Heart left ventricle (tissue), 13 donors: ENCODE results near the gene C19orf38.

Experiments used
- CTCF ChIP-seq, 12 donors: fragments of 200-600 bp; sonication (generic) in 4 of 12; IDR thresholded peaks; one replicate each; pipeline versions ENCODE4 v1.5.0 to v1.8.0; 2018 to 2022; ENCODE audit warnings: antibody characterized with exemption in 12 of 12, mild to moderate bottlenecking in 5 of 12
- POLR2A ChIP-seq, 2 donors: fragments of 450-650 bp; IDR thresholded peaks; one replicate each; pipeline ENCODE4 v1.6.1; 2017; ENCODE audit warnings: antibody characterized with exemption in 2 of 2, mild to moderate bottlenecking in 2 of 2, moderate library complexity in 2 of 2
- donor health status: ischemic (EF 13 %, LVEDD 7.1; RV severe dilation, severe dysfunction).
- donor health status: DM: no; HTN: yes; CAD: no.
- donor health status: DM: no; HTN: no; CAD: no.
- donor health status: ischemic (EF 25% LVEDD 6.9; RV normal size, moderate dysfunction).
- donor health status: ischemic (EF 25% LVEDD 5.7; RV mildly dilated, moderate dysfunction).
- donor health status: ischemic (EF 35%, LVEDD 5.7; RV mildly dilated, moderate dysfunction).
- donor health status: nonischemic (EF 11% LVEDD 7.7; RV severe dilation, severe dysfunction).
- donor health status: DM: yes; HTN: yes; CAD: no.
- donor health status: PGD.
- donor health status: ischemic (EF 29% LVEDD 5.4; RV normal size, mild dysfunction).
- donor health status: nonischemic (EF 23%, LVEDD 6.1; RV moderate dilation, normal function).

- TF ChIP-seq POLR2A (IDR thresholded peaks at IDR 0.05) (no peak), CTCF (IDR thresholded peaks at IDR 0.05) (no peak)
Measured at GRCh38 chr19:10823690-10824089, 24.5 kb upstream of the C19orf38 start.
